ENCODE data around the gene TMEM163. TPM values are rescaled to one million over a fixed set of nuclear protein-coding genes. Genes with fewer than 3 reads are reported as not detected.

The TMEM163 gene
- total RNA-seq, 1 donor from 2014 or later: not detected

- FAIRE-seq (no peak), DNase-seq (ENCODE audit: low read depth) (no peak)
- Histone ChIP-seq H3K4me3 (ENCODE audit: low read depth, low read length) (no peak overlapping the region), H3K36me3 (ENCODE audit: control insufficient read depth, insufficient read depth, low read length) (no peaks in the 10 kb centered on the region), H3K27me3 (ENCODE audit: control insufficient read depth, insufficient read depth, low read length) (no peaks in the 10 kb centered on the region)
- TF ChIP-seq, protein P1, sequence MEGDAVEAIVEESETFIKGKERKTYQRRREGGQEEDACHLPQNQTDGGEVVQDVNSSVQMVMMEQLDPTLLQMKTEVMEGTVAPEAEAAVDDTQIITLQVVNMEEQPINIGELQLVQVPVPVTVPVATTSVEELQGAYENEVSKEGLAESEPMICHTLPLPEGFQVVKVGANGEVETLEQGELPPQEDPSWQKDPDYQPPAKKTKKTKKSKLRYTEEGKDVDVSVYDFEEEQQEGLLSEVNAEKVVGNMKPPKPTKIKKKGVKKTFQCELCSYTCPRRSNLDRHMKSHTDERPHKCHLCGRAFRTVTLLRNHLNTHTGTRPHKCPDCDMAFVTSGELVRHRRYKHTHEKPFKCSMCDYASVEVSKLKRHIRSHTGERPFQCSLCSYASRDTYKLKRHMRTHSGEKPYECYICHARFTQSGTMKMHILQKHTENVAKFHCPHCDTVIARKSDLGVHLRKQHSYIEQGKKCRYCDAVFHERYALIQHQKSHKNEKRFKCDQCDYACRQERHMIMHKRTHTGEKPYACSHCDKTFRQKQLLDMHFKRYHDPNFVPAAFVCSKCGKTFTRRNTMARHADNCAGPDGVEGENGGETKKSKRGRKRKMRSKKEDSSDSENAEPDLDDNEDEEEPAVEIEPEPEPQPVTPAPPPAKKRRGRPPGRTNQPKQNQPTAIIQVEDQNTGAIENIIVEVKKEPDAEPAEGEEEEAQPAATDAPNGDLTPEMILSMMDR (IDR thresholded peaks at IDR 0.05; ENCODE audit: insufficient read depth, low read length, severe bottlenecking): no peak
Observed at GRCh38 chr2:134642938-134643337, 75.9 kb downstream of the TMEM163 start.

- Histone ChIP-seq H3K27me3 (ENCODE audit: control insufficient read depth, insufficient read depth, low read length) (no peaks in the 10 kb centered on the region), H3K4me3 (ENCODE audit: low read depth, low read length) (no peak overlapping the region), H3K36me3 (ENCODE audit: control insufficient read depth, insufficient read depth, low read length) (no peaks in the 10 kb centered on the region)
- DNase-seq (ENCODE audit: low read depth): no peak
- TF ChIP-seq, protein P1 (IDR thresholded peaks at IDR 0.05; ENCODE audit: insufficient read depth, low read length, severe bottlenecking): no peak
- FAIRE-seq: no peak
Observed at GRCh38 chr2:134640494-134640893, 78.3 kb downstream of the TMEM163 start.

DNA sequence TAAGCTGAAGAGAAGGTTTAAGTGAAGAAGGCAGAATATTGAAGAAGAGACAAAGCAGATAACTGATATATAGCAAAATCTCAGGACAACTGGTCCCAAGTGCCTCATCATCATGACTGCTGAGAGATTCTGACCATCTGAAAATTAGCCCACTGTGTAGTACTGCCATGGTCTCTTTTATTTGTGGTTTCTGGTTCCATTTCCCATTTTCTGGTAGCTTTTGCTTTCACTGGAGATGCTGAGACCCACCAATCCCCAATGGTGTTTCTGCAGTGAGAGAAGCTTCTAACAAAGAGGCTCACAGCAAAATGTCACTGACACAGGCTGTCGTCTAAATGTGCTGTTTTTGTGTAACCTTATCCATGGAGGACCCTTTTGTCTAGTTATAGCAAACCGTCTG lies 79.5 kb downstream of the TMEM163 start:
- Histone ChIP-seq H3K36me3 (ENCODE audit: control insufficient read depth, insufficient read depth, low read length) (no peaks in the 10 kb centered on the region), H3K4me3 (ENCODE audit: low read depth, low read length) (no peak overlapping the region), H3K27me3 (ENCODE audit: control insufficient read depth, insufficient read depth, low read length) (no peaks in the 10 kb centered on the region)
- FAIRE-seq (no peak), DNase-seq (ENCODE audit: low read depth) (no peak)
- TF ChIP-seq, protein P1 (IDR thresholded peaks at IDR 0.05; ENCODE audit: insufficient read depth, low read length, severe bottlenecking): no peak

DNA sequence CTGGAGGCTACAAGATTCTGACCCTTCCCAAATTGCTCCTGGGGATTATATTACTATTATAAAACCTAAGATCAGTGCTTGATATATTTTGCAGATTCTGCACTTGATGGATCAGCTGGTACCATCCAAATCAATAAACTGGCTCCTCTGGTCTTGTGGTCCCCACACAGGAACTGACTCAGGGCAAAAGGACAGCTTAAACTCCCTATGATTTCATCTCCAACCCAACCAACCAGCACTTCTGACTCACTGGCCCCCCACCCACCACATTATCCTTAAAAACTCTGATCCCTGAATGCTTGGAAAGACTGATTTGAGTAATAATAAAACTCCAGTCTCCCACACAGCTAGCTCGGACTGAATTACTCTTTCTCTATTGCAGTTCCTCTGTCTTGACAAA lies 82.1 kb downstream of the TMEM163 start:
- TF ChIP-seq, protein P1 (IDR thresholded peaks at IDR 0.05; ENCODE audit: insufficient read depth, low read length, severe bottlenecking): no peak
- H3K4me3 ChIP-seq (ENCODE audit: low read depth, low read length): no peak overlapping the region
- DNase-seq (ENCODE audit: low read depth) (no peak), FAIRE-seq (no peak)
- no peaks in the 10 kb centered on the region for H3K36me3 ChIP-seq (ENCODE audit: control insufficient read depth, insufficient read depth, low read length)
- H3K27me3 ChIP-seq (ENCODE audit: control insufficient read depth, insufficient read depth, low read length): no peaks in the 10 kb centered on the region

DNA sequence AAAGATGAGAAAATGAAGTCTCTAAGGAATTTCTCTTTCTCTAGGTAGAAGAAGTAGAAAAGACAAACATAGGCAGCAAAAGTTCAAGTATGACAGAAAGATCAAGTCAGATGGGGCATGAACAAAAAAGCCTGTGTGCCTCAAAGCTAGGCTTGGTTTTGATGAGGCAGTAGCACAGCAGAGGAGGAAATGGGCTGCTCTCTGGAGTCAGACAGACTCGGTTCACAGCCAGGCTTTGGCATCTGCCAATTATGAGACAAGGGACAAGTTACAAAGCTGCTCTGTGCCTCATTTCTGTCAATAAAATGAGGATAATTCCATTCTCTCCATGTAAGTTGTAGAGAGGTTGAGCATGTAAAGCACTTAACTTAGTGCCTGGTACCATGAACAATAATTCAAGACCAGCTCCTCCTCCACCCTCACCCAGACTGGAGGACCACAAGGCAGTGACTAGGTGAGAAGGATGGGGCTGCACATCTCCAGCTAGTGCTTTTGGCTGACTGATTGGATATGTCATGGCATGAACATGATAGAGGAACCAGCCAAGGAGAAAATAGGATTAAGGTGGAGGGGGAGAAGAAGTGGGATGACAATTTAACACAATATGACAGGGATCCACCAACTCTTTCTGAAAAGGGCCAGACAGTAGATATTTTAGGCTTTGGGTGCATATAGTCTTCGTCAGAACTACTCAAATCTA lies 84.6 kb downstream of the TMEM163 start:
- no peaks in the 10 kb centered on the region for H3K36me3 ChIP-seq (ENCODE audit: control insufficient read depth, insufficient read depth, low read length)
- no peak for DNase-seq (ENCODE audit: low read depth)
- no peak overlapping the region for H3K4me3 ChIP-seq (ENCODE audit: low read depth, low read length)
- H3K27me3 ChIP-seq (ENCODE audit: control insufficient read depth, insufficient read depth, low read length): no peaks in the 10 kb centered on the region
- TF ChIP-seq, protein P1 (IDR thresholded peaks at IDR 0.05; ENCODE audit: insufficient read depth, low read length, severe bottlenecking): no peak
- FAIRE-seq: no peak
